ENCODE measurements around the gene R3HDM2.

Gene R3HDM2

GRCh38 chr12:57384478-57384877 lies 46.4 kb downstream of the R3HDM2 start:
- no peak for TF ChIP-seq CTCF (IDR thresholded peaks at IDR 0.05; ENCODE audit: extremely low read depth, insufficient read depth, missing control alignments)
- DNase-seq (ENCODE audit: low spot score), result no peak
- in situ Hi-C loops (cut with MboI; ENCODE audit: low pct_unique_long_range_greater_than_20kb, low sequenced_read_pairs, unreplicated experiment), result no loop called here

- DNase-seq (ENCODE audit: low spot score), result no peak
- TF ChIP-seq CTCF (IDR thresholded peaks at IDR 0.05; ENCODE audit: extremely low read depth, insufficient read depth, missing control alignments), result no peak
- in situ Hi-C loops (cut with MboI; ENCODE audit: low pct_unique_long_range_greater_than_20kb, low sequenced_read_pairs, unreplicated experiment), result no loop called here
Measured at GRCh38 chr12:57381693-57382220, 49.1 kb downstream of the R3HDM2 start.

GRCh38 chr12:57380300-57380699 lies 50.5 kb downstream of the R3HDM2 start:
- no peak for TF ChIP-seq CTCF (IDR thresholded peaks at IDR 0.05; ENCODE audit: extremely low read depth, insufficient read depth, missing control alignments)
- in situ Hi-C loops (cut with MboI; ENCODE audit: low pct_unique_long_range_greater_than_20kb, low sequenced_read_pairs, unreplicated experiment), result no loop called here

GRCh38 chr12:57377103-57377840 lies 53.6 kb downstream of the R3HDM2 start:
- no peak for DNase-seq (ENCODE audit: low spot score)
- in situ Hi-C loops (cut with MboI; ENCODE audit: low pct_unique_long_range_greater_than_20kb, low sequenced_read_pairs, unreplicated experiment), result no loop called here
- no peak for TF ChIP-seq CTCF (IDR thresholded peaks at IDR 0.05; ENCODE audit: extremely low read depth, insufficient read depth, missing control alignments)

More at GRCh38 chr12:57380300-57380699, 50.5 kb downstream of the R3HDM2 start:
- no peak for DNase-seq (ENCODE audit: low spot score)

- DNase-seq (ENCODE audit: low spot score), result no peak
- no peak for TF ChIP-seq CTCF (IDR thresholded peaks at IDR 0.05; ENCODE audit: extremely low read depth, insufficient read depth, missing control alignments)
- in situ Hi-C loops (cut with MboI; ENCODE audit: low pct_unique_long_range_greater_than_20kb, low sequenced_read_pairs, unreplicated experiment), result no loop called here
Measured at GRCh38 chr12:57372233-57372632, 58.6 kb downstream of the R3HDM2 start.

GRCh38 chr12:57370696-57371095 lies 60.1 kb downstream of the R3HDM2 start:
- in situ Hi-C loops (cut with MboI; ENCODE audit: low pct_unique_long_range_greater_than_20kb, low sequenced_read_pairs, unreplicated experiment), result no loop called here

More at GRCh38 chr12:57370696-57371095, 60.1 kb downstream of the R3HDM2 start:
- no peak for DNase-seq (ENCODE audit: low spot score)
- no peak for TF ChIP-seq CTCF (IDR thresholded peaks at IDR 0.05; ENCODE audit: extremely low read depth, insufficient read depth, missing control alignments)
